Liver (tissue), 3 donors: ENCODE measurements around the gene AGPAT4.

ENCODE experiments used
- CTCF ChIP-seq: fragments of 150-350 bp; IDR thresholded peaks from 2 replicates; pipeline ENCODE4 v1.5.1; 2017; ENCODE audit warnings: improper control_type of control experiment, low read depth, low read length; ENCODE audit not compliant: missing input control
- TAF1 ChIP-seq: conservative IDR thresholded peaks from 2 replicates; pipeline ENCODE4 v1.6.1; 2016; ENCODE audit warnings: antibody characterized with exemption, mild to moderate bottlenecking
- donor health status: healthy.
- donor health status: healthy.

GRCh38 chr6:161274488-161274858 lies 612 bp upstream of the AGPAT4 start:
- no peak for TF ChIP-seq CTCF
- TF ChIP-seq TAF1 = no peak
